Caco-2 (cell line): Measurements from ENCODE around the gene CHIT1. TPM values are rescaled to one million over a fixed set of nuclear protein-coding genes. Genes with fewer than 3 reads are reported as not detected.

Source experiments
- BruUV-seq: library from RNA; stranded (reverse); fragments of 400-500 nt; replicated peaks from 2 replicates; lab custom pipeline; 2021; lab: Mats Ljungman, UMichigan
- CTCF ChIA-PET: fragments of 300-600 bp; sonication (Branson Sonifier 250); formaldehyde crosslinking; loops from one replicate; lab custom pipeline; 2022; ENCODE audit warnings: antibody characterized with exemption; lab: Charles Lee
- POLR2A ChIA-PET: fragments of 300-600 bp; sonication (Branson Sonifier 250); formaldehyde crosslinking; loops from one replicate; lab custom pipeline; 2022; ENCODE audit warnings: antibody characterized with exemption; lab: Charles Lee
- DNase-seq, 2 experiments: peaks; one replicate each; pipeline versions ENCODE4 v3.0.0 to v3.0.0-alpha.2; 2020 to 2022
- H3K27me3 ChIP-seq: replicated peaks from 2 replicates; pipeline ENCODE4 v1.6.0; 2011; ENCODE audit warnings: low read length; ENCODE audit not compliant: control insufficient read depth, insufficient read depth
- H3K36me3 ChIP-seq: 2 replicates; pipeline ENCODE4 v1.5.1; 2011; ENCODE audit warnings: low read length; ENCODE audit not compliant: control insufficient read depth, insufficient read depth
- H3K4me1 ChIP-seq: fragments of 250-450 bp; sonication (Bioruptor Pico); 2 replicates; pipeline ENCODE4 v1.5.1; 2020; ENCODE audit warnings: mild to moderate bottlenecking
- H3K4me3 ChIP-seq: 2 replicates; pipeline ENCODE4 v1.5.1; 2011; ENCODE audit warnings: low read depth, mild to moderate bottlenecking, control low read depth, low read length
- H3K9me3 ChIP-seq: fragments of 250-450 bp; sonication (Bioruptor Pico); 2 replicates; pipeline ENCODE4 v1.5.1; 2020; ENCODE audit warnings: mild to moderate bottlenecking, moderate library complexity
- H3K27ac Mint-ChIP-seq: one replicate; pipeline ENCODE4 v1.8.0; 2022; ENCODE audit warnings: mixed read lengths; ENCODE audit not compliant: unreplicated experiment
- H3K27me3 Mint-ChIP-seq: one replicate; pipeline ENCODE4 v1.8.0; 2022; ENCODE audit warnings: mixed read lengths; ENCODE audit not compliant: insufficient read depth, unreplicated experiment
- H3K36me3 Mint-ChIP-seq: one replicate; pipeline ENCODE4 v1.8.0; 2022; ENCODE audit warnings: mild to moderate bottlenecking, mixed read lengths; ENCODE audit not compliant: insufficient read depth, unreplicated experiment
- H3K4me1 Mint-ChIP-seq: one replicate; pipeline ENCODE4 v1.8.0; 2022; ENCODE audit warnings: low read depth, mixed read lengths; ENCODE audit not compliant: unreplicated experiment
- H3K4me3 Mint-ChIP-seq: one replicate; pipeline ENCODE4 v1.8.0; 2022; ENCODE audit warnings: mild to moderate bottlenecking, moderate library complexity, mixed read lengths; ENCODE audit not compliant: unreplicated experiment
- H3K9me3 Mint-ChIP-seq: one replicate; pipeline ENCODE4 v1.8.0; 2022; ENCODE audit warnings: mixed read lengths; ENCODE audit not compliant: unreplicated experiment
- CTCF ChIP-seq, 2 experiments: fragments of 200-600 bp in 1 of 2; IDR thresholded peaks; 1 replicate in 1 of 2; 2 replicates in 1 of 2; pipeline versions ENCODE4 v1.5.1 to v1.8.0; 2011 to 2022; ENCODE audit warnings: antibody characterized with exemption in 1 of 2, control low read depth in 1 of 2, inconsistent platforms in 1 of 2, low read depth in 1 of 2, low read length in 1 of 2, mild to moderate bottlenecking in 1 of 2, moderate library complexity in 1 of 2; ENCODE audit not compliant: insufficient read depth in 1 of 2, severe bottlenecking in 1 of 2, unreplicated experiment in 1 of 2
- intact Hi-C: fragments of 100-400 bp; cut with micrococcal nuclease; formaldehyde crosslinking; loops from one replicate; pipeline ENCODE4 v1.10.0; 2022; ENCODE audit not compliant: unreplicated experiment
- total RNA-seq: library from RNA; stranded (reverse); gene quantifications from 2 replicates; pipeline ENCODE4 v1.2.3, GENCODE V29; 2022

The CHIT1 gene
- total RNA-seq, 1 experiment from 2014 or later = not detected

- H3K27ac Mint-ChIP-seq = no peak overlapping the region
- intact Hi-C loops = loop anchor here (5.0 kb wide), 1 partner anchor 216 kb away; no protein-coding TSS in a partner anchor
- H3K4me3 Mint-ChIP-seq = no peak overlapping the region
- ChIA-PET POLR2A (no interaction called here), CTCF (interaction anchor here (0.6 to 5.0 kb wide), 7 partner anchors 35 to 264 kb away, joined by 3 to 90 read pairs (median 4); partner anchors contain the start of gene TMEM183A)
- no peaks in the 10 kb centered on the region for H3K36me3 Mint-ChIP-seq
- no peaks in the 10 kb centered on the region for H3K27me3 ChIP-seq
- H3K4me1 ChIP-seq = peaks cover 13% of the 10 kb centered on the region
- no peaks in the 10 kb centered on the region for H3K27me3 Mint-ChIP-seq
- peak; percentile 62 to 65 for DNase-seq
- H3K4me1 Mint-ChIP-seq = peaks cover 12% of the 10 kb centered on the region
- no peaks in the 10 kb centered on the region for H3K9me3 Mint-ChIP-seq
- BruUV-seq = no TSS peak
- no peak for TF ChIP-seq CTCF (IDR thresholded peaks at IDR 0.05; ENCODE audit: insufficient read depth in 1 of 2, low read depth in 1 of 2, low read length in 1 of 2, severe bottlenecking in 1 of 2, unreplicated experiment in 1 of 2)
- no peaks in the 10 kb centered on the region for H3K36me3 ChIP-seq
- no peak overlapping the region for H3K4me3 ChIP-seq
- H3K9me3 ChIP-seq = no peaks in the 10 kb centered on the region
Observed at GRCh38 chr1:203271018-203271743, 41.7 kb upstream of the CHIT1 start.

GRCh38 chr1:203270448-203270847 is 41.0 kb upstream of the CHIT1 start:
- Histone ChIP-seq H3K27me3 (no peaks in the 10 kb centered on the region), H3K4me3 (no peak overlapping the region), H3K9me3 (no peaks in the 10 kb centered on the region), H3K4me1 (peaks cover 13% of the 10 kb centered on the region), H3K36me3 (no peaks in the 10 kb centered on the region)
- Mint-ChIP-seq H3K9me3 (no peaks in the 10 kb centered on the region), H3K4me3 (no peak overlapping the region), H3K4me1 (peaks cover 12% of the 10 kb centered on the region), H3K27ac (no peak overlapping the region), H3K27me3 (no peaks in the 10 kb centered on the region), H3K36me3 (no peaks in the 10 kb centered on the region)
- intact Hi-C loops = loop anchor here (5.0 kb wide), 1 partner anchor 217 kb away; no protein-coding TSS in a partner anchor
- BruUV-seq = no TSS peak
- peak in 1 of 2 experiments; percentile 15 for TF ChIP-seq CTCF (IDR thresholded peaks at IDR 0.05; ENCODE audit: insufficient read depth in 1 of 2, low read depth in 1 of 2, low read length in 1 of 2, severe bottlenecking in 1 of 2, unreplicated experiment in 1 of 2)
- CTCF ChIA-PET = interaction anchor here (0.7 to 5.0 kb wide), 8 partner anchors 20 to 231 kb away, joined by 3 to 90 read pairs (median 6); no protein-coding TSS in a partner anchor
- POLR2A ChIA-PET = no interaction called here
- no peak for DNase-seq

- no peak for TF ChIP-seq CTCF (IDR thresholded peaks at IDR 0.05; ENCODE audit: insufficient read depth in 1 of 2, low read depth in 1 of 2, low read length in 1 of 2, severe bottlenecking in 1 of 2, unreplicated experiment in 1 of 2)
- POLR2A ChIA-PET = no interaction called here
Observed at GRCh38 chr1:203269654-203270020, 40.2 kb upstream of the CHIT1 start.

More at GRCh38 chr1:203269654-203270020, 40.2 kb upstream of the CHIT1 start:
- Histone ChIP-seq H3K4me3 (no peak overlapping the region), H3K9me3 (no peaks in the 10 kb centered on the region), H3K27me3 (no peaks in the 10 kb centered on the region), H3K4me1 (peaks cover 13% of the 10 kb centered on the region), H3K36me3 (no peaks in the 10 kb centered on the region)
- no peaks in the 10 kb centered on the region for H3K9me3 Mint-ChIP-seq
- no peak for DNase-seq
- no peaks in the 10 kb centered on the region for H3K27me3 Mint-ChIP-seq
- BruUV-seq = no TSS peak
- intact Hi-C loops = loop anchor here (1.0 to 5.0 kb wide), 5 partner anchors 53 to 243 kb away; partner anchors contain the start of gene PPFIA4
- CTCF ChIA-PET = interaction anchor here (0.6 to 5.0 kb wide), 25 partner anchors 11 to 517 kb away, joined by 3 to 90 read pairs (median 4); partner anchors contain the start of genes ADORA1, PPFIA4 and TMEM183A
- no peak overlapping the region for H3K4me3 Mint-ChIP-seq
- H3K36me3 Mint-ChIP-seq = no peaks in the 10 kb centered on the region
- H3K27ac Mint-ChIP-seq = no peak overlapping the region
- peaks cover 12% of the 10 kb centered on the region for H3K4me1 Mint-ChIP-seq
